Tibial nerve (tissue), 3 donors: ENCODE measurements around the gene TAF4.

Experiments used
- CTCF ChIP-seq, 5 experiments: fragments of 200-600 bp in 3 of 5; fragments of 450-650 bp in 2 of 5; sonication (generic) in 3 of 5; IDR thresholded peaks; one replicate each; pipeline ENCODE4 v1.5.1; 2016 to 2019; ENCODE audit warnings: antibody characterized with exemption in 5 of 5, mild to moderate bottlenecking in 3 of 5, moderate library complexity in 2 of 5
- POLR2A ChIP-seq, 2 donors: fragments of 450-650 bp; IDR thresholded peaks; one replicate each; pipeline ENCODE4 v1.6.1; 2017; ENCODE audit warnings: antibody characterized with exemption in 2 of 2, mild to moderate bottlenecking in 2 of 2, moderate library complexity in 2 of 2

GRCh38 chr20:62032609-62033368, 32.9 kb downstream of the TAF4 start:
- TF ChIP-seq POLR2A (IDR thresholded peaks at IDR 0.05) (no peak), CTCF (IDR thresholded peaks at IDR 0.05) (no peak)
